PC-3 (cell line): ENCODE results near the gene SLC24A5. TPM values are rescaled to one million over a fixed set of nuclear protein-coding genes. Genes with fewer than 3 reads are reported as not detected.

Experiments used
- ATAC-seq: fragments of 200-7000 bp; cut with Tn5 transposase; 2 replicates; pipeline ENCODE4 v1.9.1; 2020; ENCODE audit warnings: mild to moderate bottlenecking, moderate library complexity
- BruUV-seq: library from RNA; stranded (reverse); fragments of 400-500 nt; replicated peaks from 2 replicates; lab custom pipeline; 2021; lab: Mats Ljungman, UMichigan
- CTCF ChIA-PET: fragments of 300-600 bp; sonication (Branson Sonifier 250); formaldehyde crosslinking; loops from one replicate; lab custom pipeline; 2022; ENCODE audit warnings: antibody characterized with exemption; lab: Charles Lee
- POLR2A ChIA-PET: fragments of 300-600 bp; sonication (Branson Sonifier 250); formaldehyde crosslinking; loops from one replicate; lab custom pipeline; 2022; ENCODE audit warnings: antibody characterized with exemption; ENCODE audit not compliant: unreplicated experiment; lab: Charles Lee
- DNase-seq: peaks from one replicate; pipeline ENCODE4 v3.0.0-alpha.2; 2015
- H2AFZ ChIP-seq: fragments of 300-600 bp; sonication (generic); 2 replicates; pipeline ENCODE4 v1.6.0; 2016; ENCODE audit warnings: antibody characterized with exemption, low read length
- H3F3A ChIP-seq: fragments of 300-600 bp; sonication (generic); one replicate; pipeline ENCODE4 v1.6.0; 2017; ENCODE audit warnings: antibody characterized with exemption, low read length, control low read depth, mild to moderate bottlenecking; ENCODE audit not compliant: unreplicated experiment
- H3K27ac ChIP-seq: fragments of 300-600 bp; sonication (generic); 2 replicates; pipeline ENCODE4 v1.5.1; 2016; ENCODE audit warnings: mild to moderate bottlenecking, low read length
- H3K27me3 ChIP-seq: fragments of 300-600 bp; sonication (generic); 2 replicates; pipeline ENCODE4 v1.6.1; 2016; ENCODE audit warnings: low read length, mixed read lengths
- H3K36me3 ChIP-seq: fragments of 300-600 bp; sonication (generic); 2 replicates; pipeline ENCODE4 v1.6.1; 2016; ENCODE audit warnings: low read depth, mixed run types, low read length, mixed read lengths
- H3K4me1 ChIP-seq: fragments of 300-600 bp; sonication (generic); 2 replicates; pipeline ENCODE4 v1.5.1; 2016; ENCODE audit warnings: low read length; ENCODE audit not compliant: insufficient read depth
- H3K4me2 ChIP-seq: fragments of 300-600 bp; sonication (generic); 2 replicates; pipeline ENCODE4 v1.6.0; 2016; ENCODE audit warnings: low read length
- H3K4me3 ChIP-seq: fragments of 300-600 bp; sonication (generic); 2 replicates; pipeline ENCODE4 v1.5.1; 2016; ENCODE audit warnings: mild to moderate bottlenecking, low read length, mixed read lengths
- H3K79me2 ChIP-seq: fragments of 300-600 bp; sonication (generic); 2 replicates; pipeline ENCODE4 v1.6.1; 2017; ENCODE audit warnings: low read length, mixed read lengths
- H3K9ac ChIP-seq: fragments of 300-600 bp; sonication (generic); 2 replicates; pipeline ENCODE4 v1.6.0; 2016; ENCODE audit warnings: mild to moderate bottlenecking, low read length
- H3K9me2 ChIP-seq: fragments of 300-600 bp; sonication (generic); replicated peaks from 2 replicates; pipeline ENCODE4 v1.6.1; 2016; ENCODE audit warnings: mixed run types, low read length, mixed read lengths
- H3K9me3 ChIP-seq: fragments of 300-600 bp; sonication (generic); 2 replicates; pipeline ENCODE4 v1.6.1; 2016; ENCODE audit warnings: low read length, mixed read lengths
- H4K20me1 ChIP-seq: fragments of 300-600 bp; sonication (generic); 2 replicates; pipeline ENCODE4 v1.6.1; 2016; ENCODE audit warnings: low read length, mixed read lengths
- CTCF ChIP-seq: fragments of 300-600 bp; sonication (generic); conservative IDR thresholded peaks from 2 replicates; pipeline ENCODE4 v1.5.1; 2017; ENCODE audit warnings: antibody characterized with exemption, low read depth, mild to moderate bottlenecking, low read length
- EZH2 ChIP-seq: fragments of 300-600 bp; sonication (generic); IDR thresholded peaks from one replicate; pipeline ENCODE4 v1.6.1; 2017; ENCODE audit warnings: antibody characterized with exemption, mild to moderate bottlenecking, low read length; ENCODE audit not compliant: unreplicated experiment
- EZH2phosphoT487 ChIP-seq: fragments of 300-600 bp; sonication (generic); IDR thresholded peaks from 2 replicates; pipeline ENCODE4 v1.6.1; 2018; ENCODE audit warnings: mild to moderate bottlenecking, antibody characterized with exemption, low read length, borderline replicate concordance
- intact Hi-C: fragments of 100-400 bp; cut with micrococcal nuclease; formaldehyde crosslinking; loops from 2 replicates; pipeline ENCODE4 v1.9.0; 2023
- total RNA-seq: library from RNA; depleted of rRNA; stranded (reverse); fragments of >200 nt; gene quantifications from 2 replicates; pipeline ENCODE4 v1.2.3, GENCODE V29; 2014

The SLC24A5 gene
- total RNA-seq, 1 experiment from 2014 or later, result not detected

- ATAC-seq (no peak), DNase-seq (no peak)
- TF ChIP-seq EZH2phosphoT487 (no peak), EZH2 (no peak)
- Histone ChIP-seq H3K27me3 (peaks cover 71% of the 10 kb centered on the region), H3K36me3 (no peaks in the 10 kb centered on the region), H3K4me2 (no peak overlapping the region), H2AFZ (no peak overlapping the region), H3K9me3 (no peaks in the 10 kb centered on the region), H3K9ac (no peak overlapping the region), H3F3A (no peaks in the 10 kb centered on the region), H3K9me2 (no peaks in the 10 kb centered on the region), H3K27ac (no peak overlapping the region), H3K79me2 (no peaks in the 10 kb centered on the region), H3K4me3 (no peak overlapping the region), H3K4me1 (no peaks in the 10 kb centered on the region), H4K20me1 (no peaks in the 10 kb centered on the region)
- no TSS peak for BruUV-seq
- ChIA-PET POLR2A (no interaction called here), CTCF (no interaction called here)
- intact Hi-C loops, result no loop called here
Measured at GRCh38 chr15:48105936-48106335, 14.9 kb upstream of the SLC24A5 start.

GRCh38 chr15:48109212-48109611 lies 11.6 kb upstream of the SLC24A5 start:
- no peaks in the 10 kb centered on the region for H3K36me3 ChIP-seq
- no peaks in the 10 kb centered on the region for H3K79me2 ChIP-seq
- H3K4me2 ChIP-seq, result no peak overlapping the region
- TF ChIP-seq CTCF (no peak), EZH2 (no peak), EZH2phosphoT487 (no peak)
- ATAC-seq (no peak), DNase-seq (no peak)
- no peak overlapping the region for H3K9ac ChIP-seq
- no peak overlapping the region for H3K4me3 ChIP-seq
- ChIA-PET POLR2A (interaction anchor here (0.6 kb wide), 1 partner anchor 78 kb away, joined by 3 read pairs; no protein-coding TSS in a partner anchor), CTCF (no interaction called here)
- H3K4me1 ChIP-seq, result no peaks in the 10 kb centered on the region
- BruUV-seq, result no TSS peak
- no peak overlapping the region for H2AFZ ChIP-seq
- no peak overlapping the region for H3K27ac ChIP-seq
- intact Hi-C loops, result no loop called here
- H3K9me2 ChIP-seq, result no peaks in the 10 kb centered on the region
- H3K9me3 ChIP-seq, result no peaks in the 10 kb centered on the region
- no peaks in the 10 kb centered on the region for H4K20me1 ChIP-seq
- peaks cover 57% of the 10 kb centered on the region for H3K27me3 ChIP-seq
- H3F3A ChIP-seq, result no peaks in the 10 kb centered on the region

GRCh38 chr15:48109856-48110531 lies 10.8 kb upstream of the SLC24A5 start:
- Histone ChIP-seq H3F3A (no peaks in the 10 kb centered on the region), H3K36me3 (no peaks in the 10 kb centered on the region), H3K9me2 (no peaks in the 10 kb centered on the region), H4K20me1 (no peaks in the 10 kb centered on the region), H2AFZ (no peak overlapping the region), H3K79me2 (no peaks in the 10 kb centered on the region), H3K4me3 (no peak overlapping the region), H3K9ac (no peak overlapping the region), H3K27ac (no peak overlapping the region), H3K27me3 (peaks cover 57% of the 10 kb centered on the region), H3K4me1 (no peaks in the 10 kb centered on the region), H3K4me2 (no peak overlapping the region), H3K9me3 (no peaks in the 10 kb centered on the region)
- intact Hi-C loops, result no loop called here
- DNase-seq (no peak), ATAC-seq (no peak)
- POLR2A ChIA-PET, result no interaction called here
- BruUV-seq, result no TSS peak
- CTCF ChIA-PET, result interaction anchor here (1.5 kb wide), 1 partner anchor 175 kb away, joined by 3 read pairs; no protein-coding TSS in a partner anchor
- TF ChIP-seq EZH2 (no peak), EZH2phosphoT487 (no peak)
